Stimulated activated CD8-positive, alpha-beta memory T cell treated with anti-CD3 and anti-CD28 coated beads, Interleukin-15, amount 100 ng/mL, for 24 hours (primary cell): Measurements from ENCODE around the gene DISP2.

ENCODE experiments used
- DNase-seq: peaks from one replicate; pipeline ENCODE4 v3.0.0-alpha.2; 2020; ENCODE audit warnings: low read depth

DISP2 gene

DNA sequence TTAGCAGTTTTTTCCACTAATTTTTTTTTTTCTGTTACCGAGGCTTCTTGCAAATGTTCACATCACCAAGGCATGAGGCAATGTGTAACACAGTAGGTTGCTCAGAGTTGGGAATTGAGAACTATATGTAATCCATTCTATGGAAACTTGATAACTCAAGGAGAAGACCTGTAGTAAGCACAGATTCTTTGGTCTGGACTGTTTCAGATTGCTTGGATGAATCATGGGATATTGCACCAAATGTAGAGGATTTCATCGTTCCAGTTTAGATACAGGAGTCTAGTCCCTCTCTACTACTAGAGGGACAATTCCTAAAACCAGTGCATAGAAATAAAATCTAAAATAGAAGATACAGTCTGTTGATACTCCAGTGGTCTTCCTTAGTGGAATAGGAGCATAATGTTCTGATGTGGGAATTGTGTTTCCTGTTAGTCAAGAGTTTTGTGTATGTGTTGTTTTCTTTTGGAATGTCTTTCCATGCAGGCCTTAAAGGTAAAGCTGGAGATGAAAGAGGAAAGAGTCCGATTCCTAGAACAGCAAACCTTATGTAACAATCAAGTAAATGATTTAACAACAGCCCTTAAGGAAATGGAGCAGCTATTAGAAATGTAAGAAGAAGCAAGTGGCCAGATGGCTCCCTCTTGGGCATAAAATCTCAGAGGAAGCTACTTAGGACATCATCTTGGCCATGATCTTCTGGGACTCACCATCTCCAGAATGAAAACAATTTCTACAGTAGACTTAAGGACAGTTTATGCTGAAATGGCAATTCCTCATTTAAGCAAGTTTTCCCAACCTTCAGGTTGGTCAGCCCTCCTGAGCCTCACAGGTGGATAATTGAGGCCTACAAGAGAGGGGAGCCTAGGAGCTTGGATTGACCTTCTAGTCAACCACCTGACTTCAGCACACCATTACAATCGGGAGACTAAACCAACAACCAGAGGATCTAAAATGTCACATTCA lies 35.2 kb downstream of the DISP2 start:
- DNase-seq = no peak

DNA sequence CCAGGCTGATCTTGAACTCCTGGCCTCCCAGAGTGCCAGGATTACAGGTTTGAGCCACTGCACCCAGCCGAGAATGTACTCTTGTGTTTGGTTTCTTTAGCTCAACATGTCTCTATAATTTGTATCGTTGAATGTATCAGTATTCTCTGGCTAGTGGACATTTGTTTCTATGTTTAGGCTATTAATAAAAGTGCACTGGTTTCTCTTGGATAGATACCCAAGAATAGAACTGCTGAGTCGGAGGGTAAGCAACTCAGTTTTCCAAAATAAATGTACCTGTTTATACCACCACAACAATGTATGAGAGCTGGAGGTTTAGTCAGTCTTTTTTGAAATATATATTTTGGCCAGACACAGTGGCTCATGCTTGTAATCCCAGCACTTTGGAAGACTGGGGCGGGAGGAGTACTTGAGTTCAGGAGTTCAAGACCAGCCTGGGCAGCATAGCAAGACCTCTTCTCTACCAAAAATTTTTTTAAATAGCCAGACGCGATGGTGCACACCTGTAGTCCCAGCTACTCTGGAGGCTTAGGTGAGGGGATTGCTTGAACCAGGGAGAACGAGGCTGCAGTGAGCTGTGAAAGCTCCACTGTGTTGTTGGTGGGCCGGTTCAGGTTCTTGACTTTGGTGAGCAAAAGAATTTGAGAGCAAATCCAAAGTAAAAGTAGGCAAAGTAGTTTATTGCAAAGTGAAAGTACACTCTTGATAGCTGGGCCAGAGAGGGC lies 39.8 kb downstream of the DISP2 start:
- no peak for DNase-seq

GRCh38 chr15:40398413-40398873 lies 40.4 kb downstream of the DISP2 start:
- DNase-seq = no peak

DNA sequence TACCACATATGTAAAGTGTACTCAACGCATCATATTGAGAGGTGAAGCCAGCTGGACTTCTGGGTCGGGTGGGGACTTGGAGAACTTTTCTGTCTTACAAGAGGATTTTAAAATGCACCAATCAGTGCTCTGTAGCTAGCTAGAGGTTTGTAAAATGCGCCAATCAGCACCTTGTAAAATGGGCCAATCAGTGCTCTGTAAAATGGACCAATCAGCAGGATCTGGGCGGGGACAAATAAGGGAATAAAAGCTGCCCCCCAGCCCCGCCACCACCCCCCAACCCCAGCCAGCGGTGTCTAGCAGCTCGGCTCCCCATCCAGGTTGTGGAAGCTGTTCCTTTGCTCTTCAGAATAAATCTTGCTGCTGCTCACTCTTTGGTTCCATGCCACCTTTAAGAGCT lies 41.4 kb downstream of the DISP2 start:
- DNase-seq = no peak

GRCh38 chr15:40405501-40406381 lies 47.7 kb downstream of the DISP2 start, which contains the start of gene IVD:
Gene IVD, plus strand, starts transcription at chr15:40405795. Its CDS starts 33 bp downstream, at chr15:40405828.
- DNase-seq = peak; percentile 66

GRCh38 chr15:40407330-40407990 lies 49.4 kb downstream of the DISP2 start:
- no peak for DNase-seq

DNA sequence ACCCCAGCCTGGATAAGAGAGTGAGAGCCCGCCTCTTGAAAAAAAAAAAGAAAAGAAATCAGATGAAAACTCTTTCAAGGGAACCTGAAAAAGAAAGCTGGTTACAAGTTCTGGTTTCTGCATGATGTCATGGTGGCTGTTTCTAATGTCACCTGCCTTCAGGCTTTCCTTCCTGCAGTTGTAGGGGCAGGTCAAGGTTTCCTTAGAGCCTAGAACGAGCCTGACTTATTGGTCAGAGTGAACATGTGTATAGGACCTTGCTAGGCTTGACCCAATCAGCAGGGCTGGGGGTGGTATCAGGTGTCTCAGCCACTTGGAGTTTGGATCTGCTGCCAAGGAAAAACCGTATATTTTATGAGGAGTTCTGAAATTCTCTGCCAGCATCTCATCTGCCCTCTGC lies 51.3 kb downstream of the DISP2 start:
- DNase-seq = no peak

DNA sequence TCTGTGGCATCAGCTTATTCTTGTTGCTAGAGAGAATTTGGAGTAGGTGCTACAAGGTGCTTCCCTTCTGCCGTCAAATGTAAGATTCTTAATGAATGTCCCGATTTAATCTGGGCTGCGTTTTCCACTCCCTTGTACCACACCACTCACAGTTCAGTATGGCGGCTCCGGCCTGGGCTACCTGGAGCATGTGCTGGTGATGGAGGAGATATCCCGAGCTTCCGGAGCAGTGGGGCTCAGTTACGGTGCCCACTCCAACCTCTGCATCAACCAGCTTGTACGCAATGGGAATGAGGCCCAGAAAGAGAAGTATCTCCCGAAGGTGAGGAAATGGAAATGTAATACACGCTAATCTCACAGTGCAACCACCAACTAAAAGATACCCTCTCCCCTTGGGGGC lies 52.5 kb downstream of the DISP2 start:
- no peak for DNase-seq

DNA sequence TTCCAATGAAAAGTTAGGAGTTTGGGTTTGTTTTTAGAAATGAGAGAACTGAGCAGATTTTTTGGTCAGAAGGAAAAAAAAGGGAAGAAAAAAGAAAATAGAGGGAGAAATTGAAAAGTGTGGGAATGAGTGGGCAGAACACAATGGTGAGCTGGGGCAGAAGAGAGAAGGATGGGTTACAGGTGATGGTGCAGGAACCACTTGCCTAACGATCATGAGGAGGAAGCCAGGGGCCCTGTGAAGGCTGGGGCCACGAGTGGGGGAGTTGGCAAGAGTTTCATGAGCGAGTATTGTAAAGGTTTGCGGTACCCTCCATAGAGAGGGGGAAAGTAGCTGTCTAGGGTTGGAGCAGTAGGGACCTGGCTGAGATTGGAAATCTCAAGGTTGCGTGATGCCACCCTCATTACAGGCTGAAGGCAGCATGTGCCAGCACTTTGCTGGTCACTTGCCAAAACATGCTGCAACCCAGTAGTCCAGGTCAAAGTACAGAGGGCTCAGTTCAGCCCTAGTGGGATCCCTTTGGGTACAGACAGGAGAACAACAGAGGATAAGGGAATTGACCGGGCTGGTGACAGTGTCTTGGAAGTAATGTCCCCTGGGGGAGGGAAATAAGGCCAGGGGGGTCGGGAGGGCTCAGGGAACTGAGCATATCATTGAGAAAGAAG lies 54.2 kb downstream of the DISP2 start:
- no peak for DNase-seq

DNA sequence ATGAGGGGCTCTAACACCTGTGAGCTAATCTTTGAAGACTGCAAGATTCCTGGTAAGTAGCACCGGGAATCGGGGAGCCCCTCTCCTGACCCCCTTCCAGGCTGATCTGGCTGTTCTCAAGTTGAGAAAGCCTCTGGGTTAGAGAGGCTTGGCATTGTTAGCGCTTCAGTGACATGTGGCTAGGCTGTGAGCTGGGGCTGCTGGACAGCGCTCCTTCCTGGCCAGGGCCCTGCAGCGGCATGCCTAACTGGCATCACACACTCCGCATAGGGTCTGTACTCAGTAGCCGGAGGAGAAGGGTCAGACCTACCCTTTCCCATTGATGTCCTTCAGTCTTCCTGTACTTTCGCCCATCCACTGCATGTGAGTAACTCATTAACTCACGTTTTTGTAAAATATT lies 55.0 kb downstream of the DISP2 start:
- DNase-seq = no peak

DNA sequence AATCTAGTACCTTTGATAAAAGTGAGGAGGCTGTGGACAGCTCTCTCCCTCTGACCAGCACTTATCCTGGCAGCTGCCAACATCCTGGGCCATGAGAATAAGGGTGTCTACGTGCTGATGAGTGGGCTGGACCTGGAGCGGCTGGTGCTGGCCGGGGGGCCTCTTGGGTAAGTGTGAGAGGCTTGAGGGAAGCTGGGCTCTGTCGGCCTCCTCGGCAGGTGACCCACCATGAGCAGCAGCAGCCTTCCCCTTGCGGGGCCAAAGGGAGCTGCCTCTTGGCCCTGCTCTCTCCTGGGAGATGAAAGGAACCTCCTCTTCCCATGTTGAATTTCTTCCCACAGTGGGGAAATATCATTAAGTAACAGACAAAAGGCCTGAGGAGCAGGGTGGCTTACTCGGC lies 56.8 kb downstream of the DISP2 start:
- DNase-seq = no peak

- no peak for DNase-seq
These were observed 57.2 kb downstream of the DISP2 start for GRCh38 chr15:40415226-40415625.

- no peak for DNase-seq
These were observed 58.0 kb downstream of the DISP2 start for GRCh38 chr15:40416056-40416455.

DNA sequence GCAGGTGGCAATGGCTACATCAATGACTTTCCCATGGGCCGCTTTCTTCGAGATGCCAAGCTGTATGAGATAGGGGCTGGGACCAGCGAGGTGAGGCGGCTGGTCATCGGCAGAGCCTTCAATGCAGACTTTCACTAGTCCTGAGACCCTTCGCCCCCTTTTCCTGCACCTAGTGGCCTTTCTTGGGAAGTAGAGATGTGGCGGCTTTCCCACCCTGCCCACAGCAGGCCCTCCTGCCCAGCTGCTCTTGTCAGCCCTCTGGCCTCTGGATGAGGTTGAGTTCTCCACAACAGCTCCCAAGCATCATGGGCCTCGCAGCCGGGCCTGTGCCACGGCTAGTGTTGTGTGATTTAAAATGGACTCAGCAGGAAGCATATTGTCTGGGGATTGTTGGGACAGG lies 60.1 kb downstream of the DISP2 start:
- DNase-seq = no peak

DNA sequence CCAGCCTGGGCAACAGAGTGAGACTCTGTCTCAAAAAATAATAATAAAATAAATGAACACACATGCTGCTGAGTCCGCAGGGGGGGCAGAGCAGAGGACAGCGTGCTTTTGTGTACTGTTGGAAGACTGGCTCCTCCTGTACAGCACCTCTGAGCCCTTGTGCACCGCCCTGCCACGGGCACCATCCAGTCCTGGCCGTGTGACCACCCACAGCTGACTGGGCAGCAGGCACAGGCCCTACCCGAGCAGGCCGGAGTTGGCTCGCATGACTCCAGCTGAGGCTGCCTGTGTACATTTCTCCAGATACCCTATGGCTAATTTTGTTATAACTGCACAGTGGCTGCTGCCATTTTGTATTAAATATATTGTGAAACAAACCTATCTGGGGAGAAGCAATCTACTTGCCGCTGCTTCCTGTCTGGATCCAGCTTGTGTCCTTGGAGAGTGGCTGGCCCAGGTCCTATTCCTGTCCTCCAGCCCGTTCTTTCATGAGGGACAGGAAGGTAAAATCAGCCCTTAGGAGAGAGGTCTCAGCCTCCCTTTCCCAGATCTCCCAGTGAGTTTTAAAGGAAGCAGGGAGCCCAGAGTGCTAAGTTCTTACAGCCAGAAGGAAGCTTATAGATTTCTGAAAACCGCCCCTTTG lies 62.2 kb downstream of the DISP2 start:
- no peak for DNase-seq

DNA sequence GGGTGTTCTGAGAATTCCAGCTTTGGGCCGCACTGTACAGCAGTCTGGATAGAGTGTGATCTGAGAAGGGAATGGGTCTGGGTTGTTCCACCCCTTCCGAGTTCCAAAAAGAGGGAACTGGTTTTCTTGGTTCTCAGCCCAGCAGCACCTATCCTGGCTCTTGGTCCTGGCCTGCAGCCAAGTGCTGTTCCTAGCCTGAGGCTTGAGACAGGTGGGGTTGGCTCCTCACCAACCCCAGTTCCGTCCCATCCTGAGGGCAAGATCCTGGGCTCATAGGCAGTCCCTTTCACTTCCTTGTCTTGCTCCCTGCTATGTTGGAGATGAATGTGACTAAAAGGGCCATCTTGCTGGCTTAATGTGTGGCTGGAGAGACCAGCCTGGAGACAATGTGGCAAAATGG lies 62.8 kb downstream of the DISP2 start:
- DNase-seq = no peak

DNA sequence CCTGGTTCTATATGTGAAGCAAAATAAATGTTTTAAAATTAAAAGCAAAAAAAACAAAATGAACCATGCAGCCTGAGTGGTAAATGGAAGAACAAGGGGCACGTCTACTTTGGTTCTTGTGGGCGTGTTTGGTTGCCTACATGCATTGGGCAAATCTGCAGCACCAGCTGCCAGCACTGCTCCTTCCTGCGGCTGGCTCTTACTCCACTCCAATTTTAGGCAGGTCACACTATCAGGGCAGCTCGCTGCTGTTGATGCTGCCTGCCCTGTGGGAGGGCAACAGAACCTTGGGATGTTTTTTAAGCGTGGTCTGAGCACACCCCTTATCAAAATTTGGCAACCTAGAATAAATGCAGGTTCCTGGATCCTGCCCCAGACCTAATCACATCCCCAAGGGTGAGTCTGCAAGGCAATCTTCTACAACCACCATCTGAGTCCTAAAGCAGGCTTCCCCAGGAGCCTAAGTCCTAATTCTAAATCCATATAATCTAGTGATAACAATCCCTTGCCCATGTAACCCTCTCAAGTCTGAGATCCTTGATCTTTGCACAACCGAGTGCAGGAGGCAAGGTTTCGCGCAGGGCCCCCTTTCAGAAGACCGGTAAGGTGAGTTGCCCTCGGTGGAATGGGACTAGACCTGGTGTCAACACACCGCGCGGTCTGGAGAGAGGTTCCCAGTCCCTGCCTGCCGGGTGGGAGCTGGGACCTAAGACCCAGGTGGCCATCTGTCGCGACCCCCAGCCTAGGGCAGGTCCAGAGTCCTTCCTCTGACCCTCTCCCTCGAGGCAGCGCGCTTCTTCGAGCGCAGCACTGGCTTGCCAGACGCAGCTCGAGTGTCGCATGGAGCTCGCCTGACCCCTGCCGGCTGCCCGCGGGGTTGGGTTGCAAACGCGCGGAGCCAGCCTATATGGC lies 63.5 kb downstream of the DISP2 start:
- DNase-seq = peak; percentile 74

- DNase-seq = no peak
These were observed 66.6 kb downstream of the DISP2 start for GRCh38 chr15:40424483-40425115.

DNA sequence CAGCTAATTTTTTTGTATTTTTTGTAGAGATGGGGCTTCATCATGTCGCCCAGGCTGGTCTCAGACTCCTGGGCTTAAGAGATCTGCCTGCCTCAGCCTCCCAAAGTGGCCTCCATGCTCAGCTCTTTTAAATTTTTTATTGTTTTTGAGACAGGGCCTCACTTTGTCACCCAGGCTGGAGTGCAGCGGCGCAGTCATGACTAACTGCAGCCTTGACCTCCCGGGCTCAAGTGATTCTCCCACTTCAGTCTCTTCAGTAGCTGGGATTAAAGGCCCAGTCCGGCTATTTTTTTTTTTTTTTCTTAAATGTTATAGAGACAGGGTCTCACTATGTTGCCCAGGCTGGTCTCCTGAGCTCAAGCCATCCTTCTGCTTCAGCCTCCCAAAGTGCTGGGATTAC lies 67.7 kb downstream of the DISP2 start:
- no peak for DNase-seq
